ENCODE data around the gene KLK12. TPM values are rescaled to one million over a fixed set of nuclear protein-coding genes. Genes with fewer than 3 reads are reported as not detected.

KLK12 gene
- total RNA-seq, 1 experiment from 2014 or later, result not detected

- Histone ChIP-seq H4K91ac (ENCODE audit: insufficient read length, low read depth, low read length) (no peak overlapping the region), H3K79me1 (ENCODE audit: insufficient read depth, low read depth, low read length, poor library complexity, severe bottlenecking) (no peaks in the 10 kb centered on the region), H4K8ac (replicated peaks; ENCODE audit: insufficient read length, low read depth, low read length) (no peak overlapping the region), H3K18ac (ENCODE audit: insufficient read length, low read depth, low read length) (no peak overlapping the region), H4K5ac (ENCODE audit: insufficient read length, low read depth, low read length) (no peak overlapping the region), H2BK5ac (ENCODE audit: insufficient read length, low read length) (no peak overlapping the region), H3K79me2 (ENCODE audit: insufficient read depth, low read length) (no peaks in the 10 kb centered on the region), H2BK20ac (ENCODE audit: low read depth, low read length, poor library complexity, severe bottlenecking) (no peak overlapping the region), H3K4me1 (ENCODE audit: insufficient read depth, low read length) (peaks cover 6% of the 10 kb centered on the region; the same call in 1 of the 2 replicates), H3K27me3 (ENCODE audit: insufficient read depth, low read length) (no peaks in the 10 kb centered on the region), H3K9me3 (ENCODE audit: control insufficient read depth, low read depth, low read length) (no peaks in the 10 kb centered on the region), H3T11ph (ENCODE audit: low read length) (no peak overlapping the region), H3K9ac (ENCODE audit: extremely low read depth, insufficient read length, low read length) (no peak overlapping the region), H4K20me1 (ENCODE audit: control insufficient read depth, insufficient read depth, insufficient read length) (no peaks in the 10 kb centered on the region), H3K4ac (ENCODE audit: low read depth, low read length) (no peak overlapping the region), H2BK12ac (ENCODE audit: insufficient read length, low read depth, low read length) (no peak overlapping the region), H2BK15ac (ENCODE audit: low read depth, low read length) (no peak overlapping the region), H3K14ac (ENCODE audit: insufficient read depth, low read length) (no peak overlapping the region), H2AFZ (ENCODE audit: low read length) (no peak overlapping the region), H2BK120ac (ENCODE audit: low read depth, low read length, poor library complexity, severe bottlenecking) (no peak overlapping the region), H3K23me2 (ENCODE audit: insufficient read length, low read depth, low read length, poor library complexity, severe bottlenecking) (no peaks in the 10 kb centered on the region), H3K56ac (ENCODE audit: insufficient read length, low read depth, low read length) (no peak overlapping the region), H3K4me2 (ENCODE audit: insufficient read depth, insufficient read length, low read length) (no peak overlapping the region), H3K27ac (ENCODE audit: insufficient read length, low read depth, low read length) (no peak overlapping the region), H2AK5ac (ENCODE audit: insufficient read length, low read length) (no peak overlapping the region), H3K23ac (ENCODE audit: insufficient read length, low read depth, low read length) (no peak overlapping the region)
- no peak for DNase-seq
- no peak for TF ChIP-seq CTCF (conservative IDR thresholded peaks at IDR 0.05)
- H3K27me3 Mint-ChIP-seq (ENCODE audit: low read depth), result peaks cover 30% of the 10 kb centered on the region
- peaks cover 29 to 40% of the 10 kb centered on the region in 2 experiments for H3K4me1 Mint-ChIP-seq
- no peak overlapping the region for H3K4me3 Mint-ChIP-seq
- no peaks in the 10 kb centered on the region for H3K36me3 Mint-ChIP-seq (ENCODE audit: insufficient read depth in 1 of 3, low read depth in 3 of 3)
- WGBS (ENCODE audit: extremely low coverage, insufficient read length, low lambda C conversion rate), result no CpG with 5 or more reads among the region's 4 CpGs
- H3K9me3 Mint-ChIP-seq, result no peaks in the 10 kb centered on the region
- H3K27ac Mint-ChIP-seq, result no peak overlapping the region
Measured at GRCh38 chr19:50982186-50982585, 52.6 kb downstream of the KLK12 start.
